ENCODE data around the gene GPR137B.
"Not testable (repeated sequence)": the region's sequence is repeated elsewhere in the genome, so short reads cannot be mapped to it uniquely, and the experiment has no call there.

The GPR137B gene

GRCh38 chr1:236142253-236143103 is at the start of gene GPR137B:
Gene GPR137B (plus strand): TSS chr1:236142539. CDS start chr1:236142623, 84 bp downstream.
- no peak for DNase-seq

- no peak for DNase-seq
These were observed 49.4 kb upstream of the GPR137B start for GRCh38 chr1:236092899-236093298.

DNA sequence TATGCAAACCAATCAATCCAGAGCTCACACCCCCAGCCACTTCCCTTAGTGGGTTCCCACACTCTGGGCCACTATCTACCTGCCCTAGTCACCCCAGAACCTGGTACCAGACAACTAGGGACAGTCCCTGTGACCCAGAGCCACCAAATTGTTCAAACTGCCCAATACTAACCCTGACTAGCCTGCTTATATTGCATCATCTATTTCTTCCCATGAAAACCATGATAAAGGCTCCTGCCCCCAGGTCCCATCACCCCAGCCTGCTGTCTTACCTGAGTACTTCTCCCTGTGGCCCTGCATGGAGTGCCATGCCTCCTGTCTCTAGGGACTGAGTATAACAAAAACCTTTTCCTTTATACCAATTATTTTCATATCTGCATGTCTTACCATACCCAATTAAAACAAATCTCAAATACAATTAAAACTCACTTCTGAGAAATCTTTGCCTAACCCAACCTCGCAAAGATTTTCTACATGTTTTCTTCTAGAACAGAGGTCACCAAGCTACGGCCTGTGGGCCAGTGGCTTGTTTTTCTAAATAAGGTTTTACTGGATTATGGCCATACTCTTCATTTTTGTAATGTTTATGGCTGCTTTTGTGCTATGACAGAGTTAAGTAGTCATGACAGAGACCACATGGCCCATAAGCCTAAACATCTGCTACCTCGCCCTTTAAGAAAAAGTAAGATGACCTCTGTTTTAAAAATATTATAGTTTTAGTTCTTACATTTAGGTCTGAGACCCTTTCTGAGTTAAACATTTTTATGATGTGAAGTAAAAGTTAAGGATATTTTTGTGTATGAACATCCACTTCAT is 46.4 kb upstream of the GPR137B start:
- DNase-seq: no peak

GRCh38 chr1:236096660-236097482 is 45.5 kb upstream of the GPR137B start:
- not testable (repeated sequence) for DNase-seq

DNA sequence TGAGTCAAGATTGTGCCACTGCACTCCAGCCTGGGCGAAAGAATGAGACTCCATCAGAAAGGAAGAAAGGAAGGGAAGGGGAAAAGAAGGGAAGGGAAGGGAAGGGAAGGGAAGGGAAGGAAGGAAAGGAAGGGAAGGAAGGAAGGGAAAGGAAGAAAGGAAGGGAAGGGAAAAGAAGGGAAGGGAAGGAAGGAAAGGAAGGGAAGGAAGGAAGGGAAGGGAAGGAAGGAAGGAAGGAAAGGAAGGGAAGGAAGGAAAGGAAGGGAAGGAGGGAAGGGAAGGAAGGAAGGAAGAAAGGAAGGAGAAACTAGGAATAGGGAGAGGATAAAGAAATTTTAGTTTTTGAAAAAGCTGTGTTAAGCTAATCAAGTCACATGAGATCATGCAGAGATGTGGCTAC is 44.1 kb upstream of the GPR137B start:
- no peak for DNase-seq

DNA sequence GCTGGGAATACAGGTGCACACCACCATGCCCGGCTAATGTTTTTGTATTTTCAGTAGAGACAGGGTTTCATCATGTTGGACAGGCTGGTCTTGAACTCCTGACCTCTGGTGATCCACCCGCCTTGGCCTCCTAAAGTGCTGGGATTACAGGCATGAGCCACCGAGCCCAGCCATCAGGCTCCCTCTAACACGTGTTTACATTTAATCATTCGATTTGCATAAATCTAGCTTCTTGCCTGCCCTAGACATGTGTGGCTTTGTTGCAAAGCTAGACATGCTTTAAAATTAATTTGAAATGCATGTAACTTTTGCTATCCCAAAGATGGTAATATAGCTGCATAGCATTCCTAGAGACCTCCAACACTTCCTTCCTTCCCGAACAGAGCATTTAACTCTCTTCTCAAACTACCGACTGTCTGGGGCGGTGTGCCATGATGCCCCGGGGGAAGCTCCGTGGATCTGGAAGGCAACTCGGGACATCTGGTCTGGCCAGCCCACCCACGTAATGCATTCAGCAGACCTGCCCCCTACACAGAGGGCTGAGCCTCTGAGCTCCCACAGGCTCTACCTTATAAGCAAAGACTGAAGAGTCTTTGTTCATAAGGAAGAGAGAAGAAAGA is 42.9 kb upstream of the GPR137B start:
- no peak for DNase-seq

DNA sequence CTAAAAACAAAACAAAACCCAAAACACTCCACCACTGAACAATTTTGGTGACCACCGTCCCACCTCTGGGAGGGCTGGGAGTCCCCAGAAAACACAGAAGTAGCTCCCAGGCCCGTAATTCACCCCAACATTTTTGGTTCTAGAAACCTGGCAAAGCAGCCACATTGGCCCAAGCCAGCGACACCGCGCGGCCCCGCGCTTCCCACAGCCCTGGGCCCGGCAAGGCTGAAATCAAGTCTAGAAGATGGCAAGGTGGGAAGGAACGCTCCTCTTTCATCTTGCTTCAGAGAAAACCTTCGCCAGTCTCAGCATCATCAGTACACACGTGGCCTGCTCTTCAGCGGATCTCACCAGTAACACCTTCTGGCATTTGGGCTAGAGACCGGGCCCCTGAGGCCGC is 41.5 kb upstream of the GPR137B start:
- no peak for DNase-seq

GRCh38 chr1:236101233-236102200 is 40.8 kb upstream of the GPR137B start:
- no peak for DNase-seq

GRCh38 chr1:236102611-236103010 is 39.7 kb upstream of the GPR137B start:
- no peak for DNase-seq

GRCh38 chr1:236103059-236103458 is 39.3 kb upstream of the GPR137B start:
- DNase-seq: no peak

DNA sequence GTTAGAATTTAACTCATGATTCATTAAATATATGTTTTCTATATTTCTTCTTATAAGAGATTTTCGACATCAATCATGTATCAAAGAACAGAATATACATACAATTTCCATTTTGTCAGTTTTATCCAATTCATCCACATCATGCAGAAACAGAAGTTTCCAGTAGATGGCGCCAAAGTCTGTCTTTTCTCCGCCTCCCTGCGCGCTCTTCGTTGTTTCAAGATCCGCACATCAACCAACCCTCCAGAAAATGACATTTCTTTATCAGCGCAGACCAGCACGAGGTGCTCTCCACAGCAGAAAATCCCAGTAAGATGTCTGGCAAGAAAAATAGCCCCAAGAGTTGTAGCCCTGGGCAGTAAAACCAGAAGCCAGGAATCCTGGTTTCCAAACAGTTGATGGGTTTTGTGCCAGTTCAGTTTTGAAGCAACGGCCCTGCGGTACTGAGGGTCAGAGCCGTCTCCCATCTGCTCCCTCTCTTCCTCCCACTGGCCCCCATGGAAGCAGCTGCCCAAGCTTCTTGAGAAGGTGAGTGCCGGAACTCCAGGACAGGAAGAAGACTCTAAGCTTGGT is 38.6 kb upstream of the GPR137B start:
- peak; percentile 16 for DNase-seq

GRCh38 chr1:236107121-236107907 is 35.0 kb upstream of the GPR137B start:
- no peak for DNase-seq

DNA sequence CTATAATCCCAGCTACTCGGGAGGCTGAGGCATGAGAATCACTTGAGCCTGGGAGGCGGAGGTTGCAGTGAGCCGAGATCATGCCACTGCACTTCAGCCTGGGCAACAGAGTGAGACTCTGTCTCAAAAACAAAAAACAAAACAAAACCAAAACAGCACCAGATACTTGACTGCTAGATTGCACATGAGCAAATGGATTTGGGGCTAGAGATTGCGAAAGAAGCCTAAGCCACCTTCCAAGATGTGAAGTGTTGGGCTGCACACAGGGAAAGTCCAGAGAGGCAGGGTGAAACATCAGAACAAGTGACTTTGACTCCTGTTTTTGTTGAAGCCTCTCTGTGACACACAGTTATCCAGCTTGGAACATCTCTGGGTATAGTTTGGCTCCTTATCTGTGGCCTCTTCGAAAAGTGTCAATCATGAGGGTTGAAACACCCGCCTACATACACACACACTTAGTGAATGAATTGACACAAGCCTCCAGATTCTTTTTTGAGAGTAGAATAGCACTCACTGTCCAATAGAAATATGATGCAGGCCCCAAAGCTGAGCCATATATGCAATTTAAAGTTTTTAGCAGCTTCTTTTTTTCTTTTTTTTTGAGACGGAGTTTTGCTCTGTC is 34.2 kb upstream of the GPR137B start:
- no peak for DNase-seq

GRCh38 chr1:236110137-236110536 is 32.2 kb upstream of the GPR137B start:
- DNase-seq: no peak

- DNase-seq: no peak
These were observed 30.6 kb upstream of the GPR137B start for GRCh38 chr1:236111527-236112331.

DNA sequence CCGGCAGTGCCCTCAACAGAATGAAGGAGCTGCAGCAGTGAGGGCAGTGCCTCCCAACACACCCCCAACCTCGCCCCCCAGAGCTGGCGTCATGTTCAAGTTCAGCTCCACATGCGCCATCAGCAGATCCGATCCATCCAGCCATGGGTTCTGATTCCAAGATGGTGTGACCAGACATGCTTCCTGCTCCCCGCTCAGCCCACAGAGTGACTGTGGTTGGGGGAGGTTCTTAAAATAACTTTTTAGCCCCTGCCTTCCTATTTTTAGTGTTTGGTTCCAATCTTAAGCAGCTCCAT is 30.1 kb upstream of the GPR137B start:
- DNase-seq: no peak

- no peak for DNase-seq
These were observed 28.9 kb upstream of the GPR137B start for GRCh38 chr1:236113324-236114032.

- DNase-seq: no peak
These were observed 28.1 kb upstream of the GPR137B start for GRCh38 chr1:236114076-236114747.
